GM18505 (cell line): ENCODE measurements around the gene CENPI.
"Not testable (repeated sequence)": the region's sequence is repeated elsewhere in the genome, so short reads cannot be mapped to it uniquely, and the experiment has no call there.

ENCODE experiments used
- ATAC-seq: cut with Tn5 transposase; IDR thresholded peaks from one replicate; pipeline ENCODE4 v1.9.1; 2021; ENCODE audit not compliant: unreplicated experiment
- POLR2A ChIP-seq: IDR thresholded peaks from 4 replicates; pipeline ENCODE4 v1.6.1; 2011; ENCODE audit warnings: borderline replicate concordance; ENCODE audit not compliant: insufficient read depth, insufficient read length; ENCODE audit errors: extremely low read depth

CENPI gene, protein sequence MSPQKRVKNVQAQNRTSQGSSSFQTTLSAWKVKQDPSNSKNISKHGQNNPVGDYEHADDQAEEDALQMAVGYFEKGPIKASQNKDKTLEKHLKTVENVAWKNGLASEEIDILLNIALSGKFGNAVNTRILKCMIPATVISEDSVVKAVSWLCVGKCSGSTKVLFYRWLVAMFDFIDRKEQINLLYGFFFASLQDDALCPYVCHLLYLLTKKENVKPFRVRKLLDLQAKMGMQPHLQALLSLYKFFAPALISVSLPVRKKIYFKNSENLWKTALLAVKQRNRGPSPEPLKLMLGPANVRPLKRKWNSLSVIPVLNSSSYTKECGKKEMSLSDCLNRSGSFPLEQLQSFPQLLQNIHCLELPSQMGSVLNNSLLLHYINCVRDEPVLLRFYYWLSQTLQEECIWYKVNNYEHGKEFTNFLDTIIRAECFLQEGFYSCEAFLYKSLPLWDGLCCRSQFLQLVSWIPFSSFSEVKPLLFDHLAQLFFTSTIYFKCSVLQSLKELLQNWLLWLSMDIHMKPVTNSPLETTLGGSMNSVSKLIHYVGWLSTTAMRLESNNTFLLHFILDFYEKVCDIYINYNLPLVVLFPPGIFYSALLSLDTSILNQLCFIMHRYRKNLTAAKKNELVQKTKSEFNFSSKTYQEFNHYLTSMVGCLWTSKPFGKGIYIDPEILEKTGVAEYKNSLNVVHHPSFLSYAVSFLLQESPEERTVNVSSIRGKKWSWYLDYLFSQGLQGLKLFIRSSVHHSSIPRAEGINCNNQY

DNA sequence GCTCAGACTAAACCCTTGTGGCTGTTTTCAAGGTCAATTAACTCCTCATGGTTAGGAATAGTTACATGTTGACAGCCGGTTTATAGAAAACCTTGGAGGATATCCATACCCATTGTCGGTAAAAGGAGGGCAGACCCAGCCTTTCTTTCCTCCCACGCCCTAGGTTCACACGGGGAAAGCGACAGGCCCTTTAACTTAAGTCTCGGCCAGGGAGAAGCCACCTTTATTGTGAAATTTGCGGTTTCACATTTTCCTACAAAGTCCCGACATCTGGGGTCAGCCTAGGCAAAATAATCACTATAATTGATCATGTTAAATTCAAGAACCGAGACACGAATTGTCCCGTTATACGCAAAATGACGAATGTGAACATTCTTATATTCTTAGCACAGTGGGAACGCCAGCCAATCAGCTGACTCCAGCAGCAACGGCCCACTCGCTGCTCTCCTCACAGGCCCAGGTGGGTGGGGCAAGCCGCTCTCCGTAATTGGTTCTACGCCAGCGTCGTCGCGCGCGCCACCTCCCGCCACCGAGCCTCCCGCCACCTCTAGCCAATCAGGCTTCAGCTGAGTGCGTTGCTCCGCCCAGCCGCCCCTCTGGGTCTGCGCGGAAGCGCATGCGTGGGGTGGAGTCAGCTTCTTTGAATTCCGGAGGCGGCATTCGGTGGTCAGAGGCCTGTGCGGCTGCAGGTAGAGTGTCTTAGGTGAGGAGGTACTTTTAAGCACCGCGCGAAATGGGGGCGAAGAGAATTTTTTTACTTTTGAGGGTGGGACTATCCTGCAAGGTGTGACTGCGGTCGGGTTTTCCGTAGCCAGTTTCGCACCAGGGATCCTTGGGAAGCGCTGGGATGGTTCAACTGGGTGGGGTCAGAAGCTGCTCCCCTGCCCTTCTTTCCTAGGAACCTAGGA lies at the start of gene CENPI:
Gene CENPI (plus strand): TSS at position 659 of the 908 bp plus-strand sequence. CDS start 2,867 bp downstream, outside the sequence.
- peak; percentile 58 for TF ChIP-seq POLR2A
- peak; percentile 99 for ATAC-seq

DNA sequence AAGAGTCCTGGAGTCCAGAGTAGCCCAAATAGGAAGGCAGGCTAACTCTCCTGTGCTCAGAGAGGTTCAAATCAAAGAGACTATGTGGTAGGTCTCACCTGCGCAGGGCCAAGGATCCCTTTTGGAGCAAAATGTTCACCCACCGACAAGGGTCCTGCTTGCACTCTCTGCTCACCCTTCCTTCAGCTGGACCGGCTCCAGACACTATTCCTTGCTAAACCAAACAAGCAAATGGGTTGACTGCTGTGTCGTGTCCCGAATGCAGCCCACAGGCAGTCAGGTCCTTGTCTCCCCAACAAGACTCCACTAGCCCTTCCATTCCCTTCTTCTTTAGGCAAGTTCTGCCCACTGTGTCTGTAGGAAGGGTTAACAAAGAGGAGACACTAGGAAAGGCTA lies 46.9 kb upstream of the CENPI start:
- no peak for ATAC-seq
- no peak for TF ChIP-seq POLR2A

DNA sequence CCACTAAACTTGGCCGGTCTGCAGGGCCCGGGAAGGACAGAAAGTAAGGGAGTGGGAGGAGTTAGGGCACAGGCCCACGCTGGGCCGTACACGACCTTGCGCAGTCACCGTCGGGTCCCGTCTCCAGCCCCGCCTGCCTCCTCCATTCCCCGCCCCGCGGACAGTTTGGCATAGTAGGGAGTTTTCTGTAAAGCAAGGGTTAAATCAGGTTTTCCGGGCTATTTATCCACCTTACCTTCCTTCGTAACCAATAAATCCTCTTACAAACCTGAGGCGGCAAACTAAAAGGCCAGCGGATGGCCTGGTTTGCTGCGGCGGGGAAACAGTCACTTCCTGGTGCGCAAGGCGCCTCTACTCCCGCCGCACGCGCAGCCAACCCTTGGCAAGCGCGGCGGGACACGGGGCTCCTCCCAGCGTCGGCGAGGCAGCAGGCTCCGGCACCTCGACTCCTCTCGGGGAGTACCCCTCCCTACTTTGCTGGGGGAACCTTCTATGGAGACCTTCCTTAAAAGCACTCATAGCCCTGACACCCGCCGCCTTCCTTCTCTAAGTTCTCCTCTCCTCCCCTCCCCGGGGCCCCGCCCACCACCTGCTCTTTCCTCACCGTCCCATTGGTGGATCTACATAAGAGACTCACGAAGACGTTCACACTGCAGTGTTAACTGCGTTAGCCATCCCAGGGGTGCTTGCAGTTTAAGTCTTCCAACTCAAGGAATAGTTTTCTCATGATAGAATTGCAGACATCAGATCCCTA lies 46.3 kb upstream of the CENPI start, which contains the start of gene TRMT2B:
Gene TRMT2B (minus strand): TSS at position 563 of the 754 bp plus-strand sequence. CDS start 9,822 bp downstream, outside the sequence.
- ATAC-seq = peak; percentile 93
- TF ChIP-seq POLR2A = peak; percentile 76

GRCh38 chrX:101056551-101056950 lies 41.5 kb upstream of the CENPI start:
- not testable (repeated sequence) for ATAC-seq

GRCh38 chrX:101057093-101057714 lies 40.8 kb upstream of the CENPI start:
- no peak for TF ChIP-seq POLR2A
- ATAC-seq = peak; percentile 94

- TF ChIP-seq POLR2A = no peak
- no peak for ATAC-seq
These were observed 35.8 kb upstream of the CENPI start for GRCh38 chrX:101062176-101062575.

DNA sequence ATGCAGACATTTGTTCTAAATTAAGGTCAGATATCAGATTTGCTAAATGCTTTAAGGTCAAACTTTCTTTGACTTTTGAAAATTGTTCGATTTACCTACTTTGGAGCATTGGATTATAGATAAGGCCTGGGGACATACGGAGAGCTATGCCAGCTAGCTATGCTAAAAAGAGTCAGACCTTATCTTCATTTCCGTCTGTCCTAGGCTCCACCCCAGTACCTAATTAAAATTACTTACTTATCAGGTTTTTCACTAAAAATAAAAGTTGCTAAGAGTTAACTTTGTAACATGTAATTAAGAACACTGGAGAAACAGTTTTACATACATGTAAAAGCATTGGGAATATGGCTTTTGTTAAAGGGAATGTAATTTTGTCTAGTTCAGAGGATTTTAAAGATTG lies 26.4 kb upstream of the CENPI start:
- no peak for TF ChIP-seq POLR2A
- ATAC-seq = no peak

GRCh38 chrX:101078716-101079598 lies 19.0 kb upstream of the CENPI start, which contains the start of gene TMEM35A:
Gene TMEM35A (plus strand): TSS chrX:101078879. CDS start chrX:101079003, 124 bp downstream.
- TF ChIP-seq POLR2A = no peak
- ATAC-seq = no peak

GRCh38 chrX:101079736-101080270 lies 18.2 kb upstream of the CENPI start:
- no peak for ATAC-seq
- no peak for TF ChIP-seq POLR2A

GRCh38 chrX:101080326-101081124 lies 17.5 kb upstream of the CENPI start:
- TF ChIP-seq POLR2A = no peak
- no peak for ATAC-seq
